Small intestine (tissue), 7 donors: ENCODE data around the gene TCL1A. TPM values are rescaled to one million over a fixed set of nuclear protein-coding genes. Genes with fewer than 3 reads are reported as not detected.
"Not testable (repeated sequence)": the region's sequence is repeated elsewhere in the genome, so short reads cannot be mapped to it uniquely, and the experiment has no call there.

Experiments used
- DNase-seq, 2 donors: peaks; one replicate each; pipeline versions ENCODE4 v3.0.0 to v3.0.0-alpha.2; 2013
- FAIRE-seq: peaks from 2 replicates; lab custom pipeline; 2012; peaks lifted over from hg19 to GRCh38; lab: Jason Lieb, UNC
- H3K27ac ChIP-seq, 3 donors: one replicate each; pipeline ENCODE4 v1.5.1; 2013; ENCODE audit warnings: low read length in 2 of 3, mild to moderate bottlenecking in 2 of 3, control low read depth in 1 of 3, inconsistent platforms in 1 of 3, low read depth in 1 of 3, moderate library complexity in 1 of 3
- H3K27me3 ChIP-seq, 3 donors: one replicate each; pipeline ENCODE4 v1.6.1; 2013; ENCODE audit warnings: low read length in 3 of 3, inconsistent platforms in 1 of 3; ENCODE audit not compliant: control insufficient read depth in 3 of 3, insufficient read depth in 3 of 3
- H3K36me3 ChIP-seq, 3 donors: one replicate each; pipeline ENCODE4 v1.6.1; 2013; ENCODE audit warnings: low read length in 3 of 3, inconsistent platforms in 1 of 3, low read depth in 1 of 3, mild to moderate bottlenecking in 1 of 3, moderate library complexity in 1 of 3; ENCODE audit not compliant: control insufficient read depth in 3 of 3, insufficient read depth in 2 of 3
- H3K4me1 ChIP-seq, 3 donors: one replicate each; pipeline ENCODE4 v1.6.1; 2013; ENCODE audit warnings: low read length in 2 of 3, inconsistent platforms in 1 of 3, low read depth in 1 of 3, mild to moderate bottlenecking in 1 of 3, moderate library complexity in 1 of 3; ENCODE audit not compliant: control insufficient read depth in 3 of 3, insufficient read depth in 2 of 3
- H3K4me3 ChIP-seq, 3 donors: one replicate each; pipeline ENCODE4 v1.5.1; 2013; ENCODE audit warnings: low read length in 3 of 3, control low read depth in 1 of 3, inconsistent platforms in 1 of 3, low read depth in 1 of 3, mild to moderate bottlenecking in 1 of 3, moderate library complexity in 1 of 3
- H3K9me3 ChIP-seq, 2 donors: one replicate each; pipeline ENCODE4 v1.6.1; 2013; ENCODE audit warnings: low read depth in 1 of 2, low read length in 1 of 2; ENCODE audit not compliant: control insufficient read depth in 2 of 2, insufficient read depth in 1 of 2
- WGBS, 3 donors: extraction: QIAGEN DNeasy Blood & Tissue Kit; methylation state at CpG; one replicate each; pipeline ENCODE4 v1.1.7; 2013; 5-methylcytosine and 5-hydroxymethylcytosine counted together
- polyA plus RNA-seq, 4 donors: library from polyadenylated mRNA; stranded (reverse) in 3 of 4; unstranded in 1 of 4; fragments of 200-250 nt in 3 of 4; fragments of 120-200 nt in 1 of 4; gene quantifications; one replicate each; pipeline versions ENCODE4 v1.2.1 to v1.2.3, GENCODE V29; 2013
- donor health status: healthy with polysubstance abuse.
- donor health status: control.
- donor health status: control.
- donor health status: Bipolar disorder and iron deficiency.
- donor health status: healthy.

The TCL1A gene
- polyA plus RNA-seq, 4 donors, result 0.59 to 3.8 TPM; not detected in 2

DNA sequence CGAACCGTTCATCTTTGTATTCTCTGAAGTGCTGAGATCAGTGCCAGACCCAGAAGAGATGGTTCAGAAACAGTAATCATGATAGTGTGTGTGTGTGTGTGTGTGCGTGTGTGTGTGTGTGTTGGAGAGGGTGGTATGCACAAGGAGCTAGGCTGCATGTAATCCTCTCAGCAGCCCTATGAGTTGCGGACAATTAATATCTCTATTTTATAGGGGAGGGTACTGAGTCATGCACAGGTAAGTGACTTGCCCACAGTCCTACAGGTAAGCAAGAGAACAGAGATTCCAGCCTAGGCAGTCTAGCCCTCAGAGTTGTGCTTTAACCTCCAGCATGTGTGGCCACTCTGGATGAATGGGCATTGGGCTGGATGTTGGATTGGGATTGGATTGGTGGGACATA, 27.9 kb upstream of the TCL1A start:
- H3K4me1 ChIP-seq, result no peaks in the 10 kb centered on the region
- FAIRE-seq (no peak), DNase-seq (no peak)

DNA sequence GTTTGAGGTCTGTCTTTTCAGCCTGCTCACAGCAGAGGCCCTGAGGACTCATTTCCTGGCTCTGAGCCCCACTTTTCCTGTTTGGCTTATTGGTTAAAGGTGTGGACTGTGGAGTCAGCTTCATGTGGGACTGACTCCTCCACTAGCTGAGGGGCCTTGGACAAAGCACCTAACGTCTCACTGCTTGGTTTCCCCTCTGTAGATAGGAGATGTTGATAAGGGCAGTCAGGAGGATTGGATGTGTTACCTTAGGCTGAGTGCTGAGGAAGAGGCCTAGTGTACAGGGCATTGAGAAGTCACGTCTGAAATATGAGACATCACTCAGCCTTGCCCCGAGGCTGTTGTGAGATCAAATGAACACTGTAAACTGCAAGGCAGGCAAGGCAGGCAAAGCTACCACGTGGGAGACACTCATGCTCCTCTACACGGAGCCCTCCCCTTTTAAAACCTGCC, 27.1 kb upstream of the TCL1A start:
- DNase-seq, result no peak
- H3K9me3 ChIP-seq, result no peaks in the 10 kb centered on the region
- peaks cover 0 to 2% (median 0%) of the 10 kb centered on the region in 3 donors for H3K27me3 ChIP-seq
- no peaks in the 10 kb centered on the region for H3K4me1 ChIP-seq
- no peak overlapping the region for H3K27ac ChIP-seq
- WGBS, 3 donors, result 19 to 32% (median 28%) methylated on average over 5 of the region's 5 CpGs
- no peaks in the 10 kb centered on the region for H3K36me3 ChIP-seq
- no peak for FAIRE-seq
- no peak overlapping the region for H3K4me3 ChIP-seq

More for the DNA sequence above, 27.9 kb upstream of the TCL1A start:
- Histone ChIP-seq H3K27ac (no peak overlapping the region), H3K9me3 (no peaks in the 10 kb centered on the region), H3K27me3 (peaks cover 0 to 2% (median 0%) of the 10 kb centered on the region in 3 donors), H3K36me3 (no peaks in the 10 kb centered on the region), H3K4me3 (no peak overlapping the region)
- WGBS, 3 donors, result 83 to 92% (median 90%) methylated on average over 4 of the region's 4 CpGs

DNA sequence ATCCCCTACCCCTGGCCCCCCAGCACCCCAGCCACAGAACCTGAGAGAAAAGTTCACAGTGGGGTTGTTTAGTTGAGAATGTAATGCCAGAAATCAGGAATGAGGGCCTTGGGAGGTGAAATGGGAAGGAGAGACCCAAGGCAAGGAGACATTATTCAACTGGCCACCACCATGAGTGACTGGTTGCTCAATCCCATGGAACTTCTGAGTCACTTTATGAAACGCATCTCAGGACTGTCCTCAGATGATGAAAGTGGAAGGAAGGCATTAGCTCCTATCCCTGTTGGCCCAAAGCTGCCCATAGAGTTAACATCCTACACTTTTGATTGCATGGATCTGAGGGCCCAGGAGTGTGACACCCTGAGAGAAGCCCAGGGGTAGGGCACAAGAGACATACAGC, 25.4 kb upstream of the TCL1A start:
- no peak for DNase-seq

DNA sequence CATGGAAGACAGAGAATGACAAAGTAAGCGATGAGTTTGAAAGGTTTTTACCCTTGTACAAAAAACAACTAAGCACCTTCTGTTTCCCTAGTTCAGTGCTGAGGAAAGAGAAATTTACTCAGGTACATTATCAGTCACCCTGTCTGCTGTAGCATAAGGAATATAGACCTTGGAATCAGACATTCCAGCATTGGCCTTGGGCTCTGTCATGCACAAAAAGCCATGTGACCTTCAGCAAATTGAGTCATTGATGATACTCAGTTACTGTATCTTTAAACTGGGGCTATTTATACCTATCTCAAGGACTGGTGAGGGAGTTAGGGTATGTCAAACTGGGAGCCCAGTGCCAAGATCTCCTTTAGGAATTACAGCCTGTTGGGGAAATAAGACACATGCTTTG, 19.3 kb upstream of the TCL1A start:
- H3K27me3 ChIP-seq, result peaks cover 0 to 4% (median 0%) of the 10 kb centered on the region in 3 donors
- no peaks in the 10 kb centered on the region for H3K36me3 ChIP-seq
- H3K4me1 ChIP-seq, result no peaks in the 10 kb centered on the region
- no peak overlapping the region for H3K4me3 ChIP-seq
- FAIRE-seq (no peak), DNase-seq (no peak)
- WGBS, 3 donors, result 88 to 96% (median 88%) methylated on average over 1 of the region's 1 CpG
- no peaks in the 10 kb centered on the region for H3K9me3 ChIP-seq
- H3K27ac ChIP-seq, result no peak overlapping the region

More for the DNA sequence above, 25.4 kb upstream of the TCL1A start:
- Histone ChIP-seq H3K36me3 (no peaks in the 10 kb centered on the region), H3K27me3 (no peaks in the 10 kb centered on the region), H3K9me3 (no peaks in the 10 kb centered on the region), H3K4me1 (no peaks in the 10 kb centered on the region), H3K4me3 (no peak overlapping the region), H3K27ac (no peak overlapping the region)
- WGBS, 3 donors, result 50 to 79% (median 75%) methylated on average over 1 of the region's 1 CpG
- FAIRE-seq, result no peak

DNA sequence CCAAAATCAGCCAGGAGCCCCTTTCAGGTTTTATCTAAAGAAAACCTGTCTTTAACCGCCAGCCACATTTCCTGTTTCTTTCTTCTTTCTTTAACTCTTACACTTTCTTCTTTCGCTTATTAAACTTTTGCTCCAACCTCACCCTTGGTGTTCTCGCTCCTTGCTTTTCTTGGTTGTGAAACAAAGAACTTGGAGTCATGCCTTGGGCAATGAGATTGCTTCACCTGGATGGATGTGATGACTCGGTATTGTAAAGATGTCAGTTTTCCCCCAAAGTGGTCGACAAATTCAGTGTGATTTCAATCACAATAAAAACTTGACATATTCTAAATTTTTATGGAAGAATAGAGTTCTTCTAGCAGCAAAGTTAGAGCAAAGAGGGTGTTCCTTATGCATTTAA, 16.2 kb upstream of the TCL1A start:
- Histone ChIP-seq H3K9me3 (no peaks in the 10 kb centered on the region), H3K4me3 (no peak overlapping the region), H3K27me3 (peaks cover 0 to 4% (median 0%) of the 10 kb centered on the region in 3 donors), H3K36me3 (no peaks in the 10 kb centered on the region), H3K27ac (no peak overlapping the region), H3K4me1 (no peaks in the 10 kb centered on the region)
- DNase-seq, result no peak
- FAIRE-seq, result no peak
- 77 to 85% (median 84%) methylated on average over 5 of the region's 5 CpGs for WGBS, 3 donors

DNA sequence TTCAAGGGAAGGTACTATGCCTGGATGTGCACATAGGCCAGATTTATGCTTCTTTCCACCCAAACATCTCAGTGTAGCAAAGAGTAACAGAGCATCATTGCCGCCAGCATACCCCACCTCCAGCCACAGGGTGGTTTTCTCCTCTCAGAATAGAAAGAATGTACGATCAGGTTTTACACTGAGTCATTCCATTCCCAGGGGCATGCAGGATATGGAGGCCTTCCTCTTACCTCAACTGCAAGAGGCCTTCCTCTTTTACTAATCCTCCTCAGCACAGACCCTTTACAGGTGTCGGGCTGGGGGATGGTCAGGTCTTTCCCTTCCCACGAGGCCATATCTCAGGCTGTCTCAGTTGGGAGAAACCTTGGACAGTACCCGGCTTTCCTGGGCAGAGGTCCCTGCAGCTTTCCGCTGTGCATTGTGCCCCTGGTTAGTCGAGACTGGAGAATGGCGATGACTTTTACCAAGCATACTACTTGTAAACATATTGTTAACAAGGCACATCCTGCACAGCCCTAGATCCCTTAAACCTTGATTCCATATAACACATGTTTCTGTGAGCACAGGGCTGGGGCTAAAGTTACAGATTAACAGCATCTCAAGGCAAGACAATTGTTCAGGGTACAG, 15.6 kb upstream of the TCL1A start:
- WGBS, 3 donors, result 66 to 78% (median 76%) methylated on average over 8 of the region's 8 CpGs
- H3K9me3 ChIP-seq, H3K27ac ChIP-seq, DNase-seq, H3K4me3 ChIP-seq, H3K36me3 ChIP-seq, H3K27me3 ChIP-seq, H3K4me1 ChIP-seq, FAIRE-seq: not testable (repeated sequence)

DNA sequence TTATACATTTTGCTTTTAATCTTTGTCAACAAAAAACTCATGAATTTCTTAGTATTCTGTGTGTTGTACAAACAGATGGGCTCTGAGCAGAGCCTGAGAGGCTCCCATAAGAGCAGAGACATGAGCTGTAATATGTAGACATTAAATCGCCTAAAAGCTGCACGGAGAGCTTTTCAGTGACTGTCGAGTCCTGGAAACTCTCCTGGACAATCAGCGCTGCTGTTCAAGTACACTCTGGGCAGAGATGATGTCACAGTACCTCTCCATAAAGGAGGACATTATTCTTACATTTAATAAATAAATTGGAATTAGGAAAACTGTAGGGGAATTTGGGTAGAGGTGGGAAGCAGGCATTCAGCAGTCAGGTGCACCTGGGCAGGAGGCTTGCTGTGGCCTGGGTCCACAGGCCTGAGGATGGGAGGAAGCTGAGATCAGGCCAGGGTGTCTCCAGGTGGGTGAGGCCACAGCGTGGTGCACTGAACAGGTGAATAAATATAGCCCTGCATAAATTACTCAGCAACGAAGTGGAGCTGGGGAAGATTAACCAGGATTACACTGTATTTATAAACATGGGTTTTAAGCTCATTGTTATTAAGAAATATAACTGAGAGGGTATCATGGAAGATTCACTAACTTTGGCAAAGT, 13.3 kb upstream of the TCL1A start:
- 48 to 78% (median 56%) methylated on average over 6 of the region's 6 CpGs for WGBS, 3 donors
- no peak overlapping the region for H3K4me3 ChIP-seq
- DNase-seq (no peak), FAIRE-seq (no peak)
- H3K4me1 ChIP-seq, result no peaks in the 10 kb centered on the region
- H3K27me3 ChIP-seq, result peaks cover 0 to 4% (median 0%) of the 10 kb centered on the region in 3 donors
- no peaks in the 10 kb centered on the region for H3K36me3 ChIP-seq
- H3K27ac ChIP-seq, result no peak overlapping the region
- peaks cover 2 to 14% of the 10 kb centered on the region in 2 donors for H3K9me3 ChIP-seq

DNA sequence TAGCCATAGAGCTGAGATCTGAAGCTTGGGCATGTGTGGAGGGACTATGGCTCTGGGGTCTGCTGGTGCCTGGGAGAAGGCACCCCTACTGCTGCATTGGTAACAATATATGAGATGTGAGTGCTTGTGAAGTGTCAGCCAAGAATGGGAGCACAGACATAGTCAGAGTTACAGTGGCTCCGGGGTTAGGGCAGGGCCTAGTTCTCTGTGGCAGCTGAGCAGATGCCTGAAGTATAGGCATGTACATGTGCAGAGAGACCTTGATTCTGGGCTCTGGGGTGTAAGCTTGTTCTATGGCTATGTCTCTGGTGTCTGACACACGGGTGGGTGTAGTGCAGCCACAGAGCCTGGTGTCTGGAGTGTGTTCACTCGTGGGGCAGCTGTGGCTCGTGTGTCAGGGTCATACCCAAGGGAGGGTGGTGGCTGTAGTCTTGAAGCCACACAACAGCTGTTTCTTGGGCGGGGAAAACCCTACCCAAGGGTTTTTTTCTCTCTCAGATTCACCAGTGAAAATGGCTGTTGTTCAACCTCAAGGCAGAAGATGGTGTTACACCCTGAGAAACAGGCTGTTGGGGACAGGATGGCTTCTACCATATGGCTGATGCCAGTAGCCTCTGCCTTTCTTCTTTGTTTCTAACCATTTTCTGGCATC, 11.9 kb upstream of the TCL1A start:
- H3K27me3 ChIP-seq, result peaks cover 0 to 4% (median 0%) of the 10 kb centered on the region in 3 donors
- WGBS, 3 donors, result 49 to 74% (median 55%) methylated on average over 5 of the region's 5 CpGs

More for the DNA sequence above, 11.9 kb upstream of the TCL1A start:
- no peak overlapping the region for H3K4me3 ChIP-seq
- H3K27ac ChIP-seq, result no peak overlapping the region
- peaks cover 2 to 17% of the 10 kb centered on the region in 2 donors for H3K9me3 ChIP-seq
- no peak for FAIRE-seq
- no peaks in the 10 kb centered on the region for H3K4me1 ChIP-seq
- DNase-seq, result no peak
- no peaks in the 10 kb centered on the region for H3K36me3 ChIP-seq
